HCT116 (cell line): ENCODE data around the gene IMPA2. TPM values are rescaled to one million over a fixed set of nuclear protein-coding genes. Genes with fewer than 3 reads are reported as not detected.

Experiments
- ATAC-seq: fragments of 200-7000 bp; cut with Tn5 transposase; 2 replicates; pipeline ENCODE4 v1.9.1; 2020; ENCODE audit warnings: mild to moderate bottlenecking, moderate library complexity
- BruUV-seq: library from RNA; stranded (reverse); fragments of 400-500 nt; replicated peaks from 2 replicates; lab custom pipeline; 2021; lab: Mats Ljungman, UMichigan
- CTCF ChIA-PET: fragments of 300-600 bp; sonication (Branson Sonifier 250); formaldehyde crosslinking; loops from one replicate; lab custom pipeline; 2021; ENCODE audit warnings: antibody characterized with exemption; lab: Charles Lee
- POLR2A ChIA-PET: fragments of 300-600, 350-600 bp; sonication (Branson Sonifier 250); formaldehyde crosslinking; loops from one replicate; lab custom pipeline; 2021; ENCODE audit warnings: antibody characterized with exemption; lab: Charles Lee
- RAD21 ChIA-PET, 2 experiments: fragments of 300-600 bp; sonication (Branson Sonifier 250); formaldehyde crosslinking; loops; one replicate each; lab custom pipeline; 2023; ENCODE audit warnings: low total read pairs in 2 of 2; ENCODE audit not compliant: uncharacterized antibody in 2 of 2, unreplicated experiment in 2 of 2, low non-redundant PET in 1 of 2; lab: Charles Lee
- DNase-seq: peaks from one replicate; pipeline ENCODE4 v3.0.0-alpha.2; 2010; ENCODE audit warnings: low read depth, low spot score
- H2AFZ ChIP-seq: fragments of 200-600 bp; shearing (Covaris generic), sonication (generic); 2 replicates; pipeline ENCODE4 v1.6.1; 2017; ENCODE audit warnings: low read depth, mixed run types, mixed read lengths, antibody characterized with exemption, low read length; ENCODE audit not compliant: poor library complexity, severe bottlenecking
- H3K27ac ChIP-seq: 2 replicates; pipeline ENCODE4 v1.5.1; 2012; ENCODE audit warnings: low read depth, low read length
- H3K27me3 ChIP-seq: fragments of 200-600 bp; sonication (generic); 2 replicates; pipeline ENCODE4 v1.6.1; 2016; ENCODE audit warnings: mixed run types, low read length, mixed read lengths; ENCODE audit not compliant: insufficient read depth
- H3K36me3 ChIP-seq, 2 experiments: fragments of 200-500 bp in 1 of 2; fragments of 200-600 bp in 1 of 2; sonication (Bioruptor generic) in 1 of 2; sonication (generic) in 1 of 2; 2 replicates each; pipeline versions ENCODE4 v1.5.1 to v1.6.1; 2014 to 2016; ENCODE audit warnings: low read length in 2 of 2, inconsistent platforms in 1 of 2, mixed read lengths in 1 of 2, mixed run types in 1 of 2; ENCODE audit not compliant: insufficient read depth in 2 of 2, control insufficient read depth in 1 of 2
- H3K4me1 ChIP-seq, 2 experiments: fragments of 200-600 bp in 1 of 2; sonication (generic) in 1 of 2; 2 replicates each; pipeline versions ENCODE4 v1.5.1 to v1.6.1; 2012 to 2017; ENCODE audit warnings: low read length in 2 of 2, inconsistent platforms in 1 of 2, mild to moderate bottlenecking in 1 of 2, mixed read lengths in 1 of 2, mixed run types in 1 of 2, moderate library complexity in 1 of 2; ENCODE audit not compliant: insufficient read depth in 2 of 2, control insufficient read depth in 1 of 2
- H3K4me2 ChIP-seq: fragments of 200-600 bp; sonication (generic); 2 replicates; pipeline ENCODE4 v1.6.1; 2017; ENCODE audit warnings: mixed run types, low read length, mixed read lengths
- H3K4me3 ChIP-seq, 2 experiments: fragments of 200-600 bp in 1 of 2; sonication (generic) in 1 of 2; replicated peaks in 1 of 2; 2 replicates each; pipeline ENCODE4 v1.5.1; 2011 to 2016; ENCODE audit warnings: low read length in 2 of 2, control low read depth in 1 of 2, low read depth in 1 of 2, mild to moderate bottlenecking in 1 of 2, mixed read lengths in 1 of 2, mixed run types in 1 of 2
- H3K79me2 ChIP-seq: fragments of 200-600 bp; sonication (generic); 2 replicates; pipeline ENCODE4 v1.6.1; 2017; ENCODE audit warnings: mild to moderate bottlenecking, mixed run types, low read length, moderate library complexity, mixed read lengths; ENCODE audit not compliant: insufficient read depth
- H3K9ac ChIP-seq: fragments of 200-600 bp; sonication (generic); 2 replicates; pipeline ENCODE4 v1.6.1; 2016; ENCODE audit warnings: low read length, mixed read lengths
- H3K9me2 ChIP-seq: fragments of 200-600 bp; sonication (generic), shearing (Covaris generic); 2 replicates; pipeline ENCODE4 v1.6.1; 2017; ENCODE audit warnings: mixed run types, mild to moderate bottlenecking, moderate library complexity; ENCODE audit not compliant: insufficient read depth
- H3K9me3 ChIP-seq, 2 experiments: fragments of 200-500 bp in 1 of 2; fragments of 200-600 bp in 1 of 2; sonication (Bioruptor generic) in 1 of 2; sonication (generic) in 1 of 2; 2 replicates each; pipeline ENCODE4 v1.6.1; 2014 to 2017; ENCODE audit warnings: low read length in 2 of 2, mixed read lengths in 2 of 2, inconsistent platforms in 1 of 2, low read depth in 1 of 2, mild to moderate bottlenecking in 1 of 2, mixed run types in 1 of 2, moderate library complexity in 1 of 2; ENCODE audit not compliant: control insufficient read depth in 1 of 2, insufficient read depth in 1 of 2
- H4K20me1 ChIP-seq: fragments of 200-600 bp; sonication (generic), shearing (Covaris generic); 2 replicates; pipeline ENCODE4 v1.6.1; 2017; ENCODE audit warnings: mixed run types, mild to moderate bottlenecking, moderate library complexity; ENCODE audit not compliant: insufficient read depth
- CBX3 ChIP-seq: IDR thresholded peaks from 2 replicates; pipeline ENCODE4 v1.6.1; 2012; ENCODE audit warnings: low read depth
- CEBPB ChIP-seq: IDR thresholded peaks from 2 replicates; pipeline ENCODE4 v1.6.1; 2012; ENCODE audit warnings: low read depth
- CTCF ChIP-seq, 3 experiments: fragments of 200-600 bp in 1 of 3; sonication (generic) in 1 of 3; IDR thresholded peaks in 2 of 3; conservative IDR thresholded peaks in 1 of 3; 2 replicates each; pipeline ENCODE4 v1.5.1; 2012 to 2017; ENCODE audit warnings: low read depth in 2 of 3, low read length in 2 of 3, antibody characterized with exemption in 1 of 3, borderline replicate concordance in 1 of 3, control low read depth in 1 of 3, mild to moderate bottlenecking in 1 of 3, mixed read lengths in 1 of 3, mixed run types in 1 of 3, moderate library complexity in 1 of 3; ENCODE audit not compliant: insufficient read depth in 1 of 3
- EGR1 ChIP-seq: IDR thresholded peaks from 2 replicates; pipeline ENCODE4 v1.6.1; 2012; ENCODE audit warnings: low read depth
- EZH2 ChIP-seq: fragments of 200-600 bp; sonication (generic); IDR thresholded peaks from 2 replicates; pipeline ENCODE4 v1.6.1; 2017; ENCODE audit warnings: antibody characterized with exemption, mixed run types
- EZH2phosphoT487 ChIP-seq: fragments of 200-600 bp; IDR thresholded peaks from 2 replicates; pipeline ENCODE4 v1.6.1; 2018; ENCODE audit warnings: antibody characterized with exemption, borderline replicate concordance
- JUND ChIP-seq: IDR thresholded peaks from 2 replicates; pipeline ENCODE4 v1.6.1; 2012
- MAX ChIP-seq: IDR thresholded peaks from 2 replicates; pipeline ENCODE4 v1.6.1; 2012
- POLR2A ChIP-seq: IDR thresholded peaks from 2 replicates; pipeline ENCODE4 v1.7.0; 2011; ENCODE audit warnings: borderline replicate concordance; ENCODE audit not compliant: insufficient read depth, insufficient read length; ENCODE audit errors: extremely low read depth
- RAD21 ChIP-seq: IDR thresholded peaks from 2 replicates; pipeline ENCODE4 v1.6.1; 2012; ENCODE audit warnings: low read depth, mild to moderate bottlenecking
- REST ChIP-seq: IDR thresholded peaks from 2 replicates; pipeline ENCODE4 v1.6.1; 2012; ENCODE audit warnings: low read depth
- SIN3A ChIP-seq: IDR thresholded peaks from 2 replicates; pipeline ENCODE4 v1.6.1; 2012; ENCODE audit warnings: low read depth
- SP1 ChIP-seq: IDR thresholded peaks from 2 replicates; pipeline ENCODE4 v1.6.1; 2012; ENCODE audit warnings: low read depth
- ZFX ChIP-seq: fragments of 450-650 bp; IDR thresholded peaks from 2 replicates; pipeline ENCODE4 v1.6.1; 2017
- ZNF274 ChIP-seq: fragments of 200-500 bp; sonication (Bioruptor generic); IDR thresholded peaks from 2 replicates; pipeline ENCODE4 v1.6.1; 2014; ENCODE audit warnings: mild to moderate bottlenecking, low read depth, low read length, inconsistent platforms
- intact Hi-C: fragments of 100-400 bp; cut with micrococcal nuclease; formaldehyde crosslinking; loops from 2 replicates; pipeline ENCODE4 v1.10.0; 2022
- total RNA-seq: library from RNA; stranded (reverse); gene quantifications from one replicate; pipeline ENCODE4 v1.2.1, GENCODE V29; 2021; ENCODE audit not compliant: unreplicated experiment

IMPA2 gene
- total RNA-seq, 1 experiment from 2014 or later: 32.5 TPM

- H3K4me3 ChIP-seq: no peak overlapping the region
- no peak for TF ChIP-seq EZH2
- TF ChIP-seq JUND: no peak
- TF ChIP-seq REST: no peak
- no peak for TF ChIP-seq CBX3
- no peak for TF ChIP-seq SIN3A
- TF ChIP-seq SP1: no peak
- no peak for TF ChIP-seq CTCF (IDR thresholded peaks at IDR 0.05 in 2 of 3, conservative IDR thresholded peaks at IDR 0.05 in 1 of 3; ENCODE audit: borderline replicate concordance in 1 of 3, insufficient read depth in 1 of 3, low read depth in 2 of 3, low read length in 2 of 3)
- TF ChIP-seq POLR2A: no peak
- no peak for TF ChIP-seq ZFX
- no peak for TF ChIP-seq EZH2phosphoT487
- TF ChIP-seq EGR1: no peak
- no peak for TF ChIP-seq MAX
- no peak for TF ChIP-seq ZNF274
- no peak for TF ChIP-seq RAD21
- TF ChIP-seq CEBPB: no peak
- TF ChIP-seq, all 23 proteins: peak for 0
- ChIA-PET RAD21 (no interaction called here), CTCF (interaction anchor here (1.6 to 8.5 kb wide), 2 partner anchors 40 to 62 kb away, joined by 6 to 162 read pairs; no protein-coding TSS in a partner anchor), POLR2A (no interaction called here)
- H3K9me3 ChIP-seq: no peaks in the 10 kb centered on the region
- H4K20me1 ChIP-seq: no peaks in the 10 kb centered on the region
- H3K79me2 ChIP-seq: no peaks in the 10 kb centered on the region
- no peaks in the 10 kb centered on the region for H3K27me3 ChIP-seq
- no peaks in the 10 kb centered on the region; a peak in 1 of 4 replicates for H3K36me3 ChIP-seq
- no peaks in the 10 kb centered on the region for H3K9me2 ChIP-seq
- H3K9ac ChIP-seq: no peak overlapping the region
- peaks cover 2 to 14% of the 10 kb centered on the region in 2 experiments; a peak in 3 of 4 replicates for H3K4me1 ChIP-seq
- no peak for DNase-seq
- no peak overlapping the region for H3K4me2 ChIP-seq
- no TSS peak for BruUV-seq
- no peak overlapping the region for H3K27ac ChIP-seq
- no peak for ATAC-seq
- intact Hi-C loops: no loop called here
- no peak overlapping the region for H2AFZ ChIP-seq
Measured at GRCh38 chr18:11999429-11999828, 18.1 kb downstream of the IMPA2 start.
